ENCODE data around the gene PDIA5. TPM values are rescaled to one million over a fixed set of nuclear protein-coding genes. Genes with fewer than 3 reads are reported as not detected.

The PDIA5 gene
- total RNA-seq = 25.6 and 29.4 TPM in 2 replicates

DNA sequence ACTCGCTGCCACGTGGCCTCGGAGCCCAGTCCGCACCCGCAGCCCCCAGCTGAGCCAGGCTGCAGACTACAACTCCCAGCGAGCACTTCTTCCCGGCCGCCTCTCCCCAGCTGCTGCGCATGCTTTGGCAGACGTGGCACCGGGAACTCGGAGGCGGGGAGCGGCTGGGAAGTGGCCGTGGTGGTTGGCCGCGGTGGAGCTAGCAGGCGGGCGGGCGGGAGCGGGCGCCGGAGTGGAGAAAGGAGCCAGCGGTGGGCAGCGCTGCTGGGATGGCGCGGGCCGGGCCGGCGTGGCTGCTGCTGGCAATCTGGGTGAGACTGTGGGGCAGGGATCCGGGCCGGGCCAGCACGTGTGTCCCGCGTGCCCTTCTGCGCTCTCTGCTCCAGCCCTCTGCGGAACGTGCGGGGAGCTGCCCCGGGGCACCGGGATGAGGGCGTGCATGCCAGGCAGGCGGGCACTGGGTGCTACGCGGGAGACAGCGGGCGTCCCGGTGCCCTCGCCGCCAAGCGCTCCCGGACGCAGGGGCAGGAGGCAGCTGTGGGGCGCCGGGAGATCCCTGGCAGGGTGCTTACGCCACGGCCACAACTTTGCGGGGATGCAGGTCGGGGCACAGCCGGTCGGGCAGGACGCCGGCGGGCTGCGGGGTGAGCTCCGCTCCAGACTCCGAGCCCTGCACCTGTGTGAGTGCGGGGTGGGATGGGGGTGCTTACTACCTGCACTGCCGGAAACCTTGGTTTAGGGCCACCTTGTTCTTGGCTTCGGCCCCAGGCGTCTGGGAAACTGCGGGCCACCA lies at the start of gene PDIA5:
Gene PDIA5 (plus strand): TSS at position 130 of the 793 bp plus-strand sequence. CDS start 140 bp downstream, at position 270.
- peaks cover 3% of the 10 kb centered on the region for H3K36me3 Mint-ChIP-seq (ENCODE audit: low read depth)
- peaks cover 2% of the 10 kb centered on the region for H3K27me3 Mint-ChIP-seq
- H3K9me3 Mint-ChIP-seq = no peaks in the 10 kb centered on the region
- peaks cover 42% of the 10 kb centered on the region for H3K4me1 Mint-ChIP-seq
- peak within 1 kb of the TSS; percentile 75 for H3K27ac Mint-ChIP-seq
- H3K4me3 Mint-ChIP-seq = peak within 1 kb of the TSS; percentile 95
- DNase-seq = peak; percentile 90
- intact Hi-C loops (cut with micrococcal nuclease) = loop anchor here (1.0 kb wide), 1 partner anchor 134 kb away; the partner anchor contains the start of gene SEC22A

DNA sequence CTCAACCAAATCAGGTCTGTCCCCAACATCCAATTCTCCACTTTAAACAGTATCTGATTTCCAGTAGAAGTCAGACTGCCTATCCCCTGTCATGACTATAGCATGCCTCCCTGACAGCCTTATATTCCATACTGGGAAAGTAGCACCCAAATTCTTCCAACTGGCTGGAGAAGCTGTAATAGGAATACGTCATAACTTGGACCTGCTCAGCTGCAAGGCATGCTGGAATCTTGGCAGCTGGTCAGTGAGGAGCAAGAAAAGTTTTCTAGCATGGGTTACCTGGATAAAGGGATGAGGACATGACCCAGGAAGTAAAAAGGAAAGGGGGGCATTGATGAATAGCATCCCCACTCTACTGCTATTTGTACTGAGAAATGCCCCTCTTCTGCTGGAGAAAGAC lies 48.1 kb upstream of the PDIA5 start:
- Mint-ChIP-seq H3K4me1 (no peaks in the 10 kb centered on the region), H3K27me3 (peaks cover 55% of the 10 kb centered on the region), H3K27ac (no peak overlapping the region), H3K4me3 (no peak overlapping the region), H3K36me3 (ENCODE audit: low read depth) (no peaks in the 10 kb centered on the region), H3K9me3 (no peaks in the 10 kb centered on the region)
- intact Hi-C loops (cut with micrococcal nuclease) = no loop called here
- DNase-seq = no peak

DNA sequence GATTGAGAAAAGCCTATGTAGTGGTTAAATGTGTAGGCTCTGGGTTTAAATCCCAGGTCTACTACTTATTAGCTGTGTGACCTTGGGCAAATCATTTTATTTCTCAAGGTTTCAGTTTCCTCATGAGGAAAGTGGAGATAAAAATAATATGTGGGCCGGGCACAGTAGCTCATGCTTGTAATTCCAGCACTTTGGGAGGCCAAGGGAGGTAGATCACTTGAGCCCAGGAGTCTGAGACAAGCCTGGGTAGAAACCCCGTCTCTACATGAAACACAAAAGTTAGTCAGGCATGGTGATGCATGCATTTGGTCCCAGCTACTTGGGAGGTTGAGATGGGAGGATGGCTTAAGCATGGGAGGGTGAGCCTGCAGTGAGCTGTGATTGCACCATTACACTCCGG lies 47.7 kb upstream of the PDIA5 start:
- Mint-ChIP-seq H3K4me1 (no peaks in the 10 kb centered on the region), H3K4me3 (no peak overlapping the region), H3K27ac (no peak overlapping the region), H3K9me3 (no peaks in the 10 kb centered on the region), H3K27me3 (peaks cover 57% of the 10 kb centered on the region), H3K36me3 (ENCODE audit: low read depth) (no peaks in the 10 kb centered on the region)
- intact Hi-C loops (cut with micrococcal nuclease) = no loop called here
- DNase-seq = no peak

DNA sequence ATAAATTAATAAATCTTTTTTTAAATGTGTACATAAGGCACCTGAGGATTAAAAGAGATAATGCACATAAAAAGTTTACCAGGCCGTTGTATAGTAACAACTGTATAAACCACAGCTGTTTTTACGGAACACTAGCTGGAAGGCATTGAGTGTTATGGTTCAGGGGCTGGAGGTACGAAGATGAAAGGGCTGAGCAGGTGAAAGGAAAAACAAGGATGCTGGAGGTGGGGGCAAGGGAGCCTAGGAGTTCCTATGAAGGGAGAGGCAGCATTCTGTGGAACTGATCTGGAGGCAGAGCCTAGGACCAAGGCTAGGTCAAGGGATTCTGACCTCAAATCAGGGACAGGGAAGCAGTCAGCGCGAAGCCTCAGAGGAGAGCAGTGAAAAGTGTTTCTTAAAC lies 47.2 kb upstream of the PDIA5 start:
- Mint-ChIP-seq H3K9me3 (no peaks in the 10 kb centered on the region), H3K4me1 (no peaks in the 10 kb centered on the region), H3K27me3 (peaks cover 58% of the 10 kb centered on the region), H3K36me3 (ENCODE audit: low read depth) (no peaks in the 10 kb centered on the region), H3K4me3 (no peak overlapping the region), H3K27ac (no peak overlapping the region)
- intact Hi-C loops (cut with micrococcal nuclease) = no loop called here
- DNase-seq = no peak

DNA sequence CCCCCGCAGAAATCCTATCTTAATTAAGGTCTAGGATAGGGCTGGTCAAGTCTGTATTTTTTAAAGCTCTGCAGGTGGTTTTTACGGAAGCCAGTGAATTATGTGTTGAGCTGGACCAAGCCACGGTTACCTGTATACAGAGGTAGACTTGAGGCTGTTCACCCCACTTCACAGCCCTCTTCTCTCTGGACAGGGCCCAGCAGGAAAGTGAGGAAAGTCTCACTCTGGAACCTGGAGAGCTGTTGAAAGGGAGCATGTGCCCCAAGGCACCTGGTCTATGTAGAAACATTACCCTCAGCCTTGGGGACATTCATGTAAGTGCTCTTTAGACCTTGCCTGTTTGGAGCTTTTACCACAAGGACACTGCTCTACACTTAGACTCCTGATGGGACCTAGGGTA lies 46.1 kb upstream of the PDIA5 start:
- Mint-ChIP-seq H3K9me3 (no peaks in the 10 kb centered on the region), H3K4me1 (peaks cover under 1% of the 10 kb centered on the region), H3K4me3 (no peak overlapping the region), H3K27me3 (peaks cover 64% of the 10 kb centered on the region), H3K27ac (no peak overlapping the region), H3K36me3 (ENCODE audit: low read depth) (no peaks in the 10 kb centered on the region)
- intact Hi-C loops (cut with micrococcal nuclease) = no loop called here
- DNase-seq = no peak

DNA sequence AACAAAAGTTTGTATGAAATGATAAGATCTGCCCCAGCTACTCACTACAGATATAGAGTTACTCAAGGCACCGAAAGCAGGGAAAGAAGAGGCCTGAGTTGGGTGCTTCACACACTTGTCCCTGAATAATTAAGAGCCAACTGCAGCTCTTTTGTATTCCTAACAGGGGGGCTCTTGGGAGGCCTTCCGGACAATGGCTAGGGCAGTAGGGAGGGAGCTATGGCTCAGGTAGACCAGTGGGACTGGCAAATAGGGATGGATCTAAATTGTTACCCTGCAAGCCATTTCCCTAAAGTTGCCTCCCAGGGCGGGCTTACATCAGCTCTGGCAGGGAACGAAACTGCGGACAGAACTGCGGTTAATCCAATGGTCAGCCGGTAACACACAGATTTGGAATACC lies 45.4 kb upstream of the PDIA5 start:
- Mint-ChIP-seq H3K36me3 (ENCODE audit: low read depth) (no peaks in the 10 kb centered on the region), H3K27me3 (peaks cover 69% of the 10 kb centered on the region), H3K9me3 (no peaks in the 10 kb centered on the region), H3K27ac (no peak overlapping the region), H3K4me1 (peaks cover 4% of the 10 kb centered on the region), H3K4me3 (no peak overlapping the region)
- DNase-seq = no peak
- intact Hi-C loops (cut with micrococcal nuclease) = no loop called here

DNA sequence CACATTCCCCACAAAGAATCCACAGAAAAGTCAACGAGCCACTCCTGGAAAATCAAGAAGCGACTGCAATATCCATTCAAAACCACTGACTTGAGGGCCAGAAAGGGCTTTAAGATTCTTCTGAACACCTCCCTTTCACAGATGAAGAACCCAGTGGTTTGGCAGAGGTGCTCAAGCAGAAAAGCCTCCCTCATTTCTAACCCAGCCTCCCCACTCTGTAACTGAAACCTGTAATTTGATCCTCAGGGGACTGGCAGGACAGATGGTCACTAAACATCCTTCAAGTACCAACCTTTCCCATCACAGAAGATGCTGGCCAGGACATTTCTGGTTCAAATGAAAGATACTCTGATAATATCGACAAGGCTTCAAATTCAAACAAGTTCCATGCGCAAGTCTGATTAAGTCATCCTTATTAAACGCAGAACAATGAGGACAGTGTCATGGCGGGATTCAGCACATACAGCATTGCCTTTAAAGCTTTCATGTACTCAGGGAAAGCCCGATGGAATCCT lies 44.8 kb upstream of the PDIA5 start:
- peaks cover 74% of the 10 kb centered on the region for H3K27me3 Mint-ChIP-seq
- intact Hi-C loops (cut with micrococcal nuclease) = no loop called here
- peaks cover 6% of the 10 kb centered on the region for H3K4me1 Mint-ChIP-seq
- no peaks in the 10 kb centered on the region for H3K36me3 Mint-ChIP-seq (ENCODE audit: low read depth)
- H3K27ac Mint-ChIP-seq = no peak overlapping the region
- DNase-seq = no peak
- H3K9me3 Mint-ChIP-seq = no peaks in the 10 kb centered on the region
- H3K4me3 Mint-ChIP-seq = no peak overlapping the region

DNA sequence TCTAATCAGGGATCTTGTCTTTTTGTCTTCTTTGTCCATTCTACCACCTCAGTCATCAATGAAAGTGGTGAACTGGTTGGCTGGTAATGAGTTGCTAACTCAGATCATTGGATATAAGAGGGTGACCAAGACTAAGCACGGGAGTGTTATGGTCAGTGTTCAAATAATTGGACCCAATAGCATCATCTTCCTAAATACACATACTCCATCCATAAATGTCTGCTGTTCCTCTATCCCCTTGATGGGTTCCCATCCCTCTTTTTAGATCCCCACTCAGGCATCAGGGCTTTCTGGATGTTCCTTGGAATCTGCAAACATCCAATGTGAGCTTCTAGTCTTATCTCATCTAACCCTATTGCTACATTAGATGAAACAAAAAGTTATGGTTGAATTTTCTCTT lies 42.8 kb upstream of the PDIA5 start:
- Mint-ChIP-seq H3K4me1 (peaks cover 15% of the 10 kb centered on the region), H3K4me3 (no peak overlapping the region), H3K9me3 (no peaks in the 10 kb centered on the region), H3K27ac (no peak overlapping the region), H3K27me3 (peaks cover 76% of the 10 kb centered on the region), H3K36me3 (ENCODE audit: low read depth) (no peaks in the 10 kb centered on the region)
- intact Hi-C loops (cut with micrococcal nuclease) = no loop called here
- no peak for DNase-seq

DNA sequence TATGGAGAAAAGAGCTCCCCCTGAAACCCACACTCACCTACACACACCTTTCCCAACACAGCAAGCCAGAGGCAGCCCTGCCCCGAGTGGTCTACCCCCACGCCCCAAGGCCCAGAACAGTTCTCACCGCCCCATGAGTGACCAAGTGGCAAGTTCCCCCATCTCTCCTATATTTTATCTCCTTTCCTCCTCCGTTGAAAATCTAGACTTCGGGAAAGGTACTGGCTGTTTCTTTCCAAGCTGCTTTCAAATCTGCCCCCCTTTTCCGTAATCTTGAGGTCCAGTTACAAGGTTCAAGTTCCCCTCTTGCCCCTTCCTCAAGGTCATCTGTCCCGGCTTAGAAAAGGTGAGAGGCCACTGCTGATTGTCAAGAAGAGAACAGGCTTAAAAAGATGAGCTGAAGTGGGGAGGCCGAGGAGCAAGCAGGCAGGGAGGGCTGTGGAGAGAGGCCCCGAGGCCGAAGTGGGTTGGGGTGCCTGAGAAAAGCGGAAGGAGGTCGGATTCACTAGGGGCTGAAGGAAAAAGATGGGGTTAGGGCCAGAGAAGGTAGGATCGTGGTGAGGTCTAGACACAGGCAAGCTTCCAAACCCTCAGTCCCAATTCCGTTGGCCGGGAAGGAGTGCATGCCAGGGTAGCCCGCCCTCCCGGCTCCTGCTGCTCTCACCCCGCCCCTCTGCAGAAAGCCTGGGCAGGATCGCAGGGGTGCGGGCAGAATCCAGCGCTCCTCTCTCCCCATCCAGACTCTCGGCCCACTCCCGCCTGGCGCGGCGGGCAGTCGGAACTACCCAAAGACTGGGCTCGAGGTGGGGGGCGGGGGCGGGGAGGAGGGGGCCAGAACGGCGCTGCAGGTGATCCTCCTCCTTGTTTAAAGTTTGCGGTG lies 40.9 kb upstream of the PDIA5 start:
- DNase-seq = no peak
- Mint-ChIP-seq H3K27ac (no peak overlapping the region), H3K9me3 (no peaks in the 10 kb centered on the region), H3K36me3 (ENCODE audit: low read depth) (no peaks in the 10 kb centered on the region), H3K4me3 (peak overlapping the region; percentile 72), H3K4me1 (peaks cover 15% of the 10 kb centered on the region), H3K27me3 (peaks cover 79% of the 10 kb centered on the region)
- intact Hi-C loops (cut with micrococcal nuclease) = loop anchor here (5.0 kb wide), 2 partner anchors 231 to 634 kb away; no protein-coding TSS in a partner anchor

DNA sequence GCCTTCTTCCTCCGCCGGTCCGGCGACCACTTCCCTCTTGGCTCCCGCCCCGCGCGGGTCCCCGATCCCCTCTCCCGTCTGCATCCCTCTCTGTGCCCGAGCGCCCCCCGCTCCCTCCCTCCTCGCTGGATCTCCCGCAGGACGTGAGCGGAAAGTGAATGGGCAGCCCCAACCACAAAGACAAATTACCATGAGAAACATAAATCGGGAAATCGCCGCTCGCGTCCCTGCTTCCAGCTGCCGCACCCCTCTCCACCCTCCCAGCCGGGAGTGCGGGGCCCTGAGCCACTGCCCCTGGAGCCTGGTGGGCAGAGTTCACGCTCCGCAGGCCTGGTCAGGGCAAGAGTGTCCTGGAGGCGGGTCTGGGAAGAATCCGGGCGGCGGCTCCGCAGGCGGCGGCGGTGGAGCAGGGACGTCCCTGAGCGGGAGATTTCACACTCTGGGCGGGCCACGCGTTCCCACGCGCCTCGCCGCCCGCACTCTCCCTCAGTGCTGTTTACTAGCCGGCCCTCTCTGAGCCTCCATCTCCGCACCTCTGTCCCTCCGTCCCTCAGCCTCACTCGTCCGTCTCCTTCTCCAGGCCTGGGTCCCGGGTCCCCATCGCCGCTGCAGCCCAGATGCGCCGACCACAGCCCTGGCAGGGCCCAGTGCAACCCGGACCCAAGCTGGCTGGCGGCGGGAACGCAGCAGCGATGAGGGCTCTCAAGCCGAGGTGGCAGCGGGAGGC lies 40.1 kb upstream of the PDIA5 start:
- H3K4me1 Mint-ChIP-seq = peaks cover 15% of the 10 kb centered on the region
- peak; percentile 62 for DNase-seq
- no peaks in the 10 kb centered on the region for H3K9me3 Mint-ChIP-seq
- no peaks in the 10 kb centered on the region for H3K36me3 Mint-ChIP-seq (ENCODE audit: low read depth)
- H3K27me3 Mint-ChIP-seq = peaks cover 71% of the 10 kb centered on the region
- intact Hi-C loops (cut with micrococcal nuclease) = loop anchor here (5.0 kb wide), 2 partner anchors 231 to 634 kb away; no protein-coding TSS in a partner anchor
- peak overlapping the region; percentile 72 for H3K4me3 Mint-ChIP-seq
- no peak overlapping the region for H3K27ac Mint-ChIP-seq

DNA sequence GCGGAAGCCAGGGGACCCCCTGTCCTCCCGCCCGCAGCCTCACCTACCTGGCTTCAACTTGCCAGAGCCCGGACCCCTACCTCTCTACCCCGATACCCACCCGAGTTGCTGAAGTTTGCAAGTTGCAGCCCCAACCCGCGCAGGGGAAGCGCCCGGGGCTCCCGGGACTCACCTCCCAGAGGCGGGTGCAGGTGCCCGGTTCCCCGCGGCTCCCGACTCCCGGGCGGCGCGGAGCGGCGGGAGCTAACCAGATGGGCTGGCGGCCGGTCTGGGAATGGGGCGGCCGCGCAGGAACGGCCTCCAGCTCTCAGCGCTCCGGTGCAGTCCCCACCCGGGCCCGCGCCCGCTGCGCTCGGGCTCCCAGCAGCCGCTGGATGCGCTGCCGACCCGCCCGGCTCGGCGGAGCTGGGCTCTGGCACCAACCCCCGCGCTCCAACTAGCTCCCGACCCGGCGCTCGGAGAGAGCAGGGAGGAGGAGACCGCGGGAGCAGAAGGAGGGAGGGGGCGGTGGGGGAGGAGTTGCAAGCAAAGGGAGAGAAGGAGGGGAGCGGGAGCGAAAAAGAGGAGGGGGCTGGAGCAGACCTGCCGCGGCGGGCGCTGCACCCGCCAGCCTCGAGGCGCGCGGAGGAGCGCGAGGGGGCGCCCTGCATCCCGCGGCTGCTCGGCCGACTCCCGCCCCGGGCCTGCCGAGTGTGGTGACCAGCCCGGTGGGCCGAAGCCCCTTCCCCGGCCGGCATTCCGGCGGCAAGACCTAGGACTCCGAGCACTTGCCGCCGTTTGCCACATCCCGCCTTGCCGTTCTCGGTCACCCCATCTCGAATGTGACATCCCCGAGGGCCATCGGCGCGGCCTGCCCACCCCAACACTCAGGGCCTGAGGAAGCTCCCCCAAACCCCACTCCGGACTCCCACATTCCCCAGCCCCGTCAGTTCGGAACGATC lies 39.3 kb upstream of the PDIA5 start, which contains the start of gene SEMA5B:
Gene SEMA5B (minus strand): TSS at position 472 of the 941 bp plus-strand sequence. CDS start 66,500 bp downstream, outside the sequence.
- Mint-ChIP-seq H3K27ac (no peak within 1 kb of the TSS), H3K27me3 (peaks cover 63% of the 10 kb centered on the region), H3K9me3 (no peaks in the 10 kb centered on the region), H3K4me1 (peaks cover 15% of the 10 kb centered on the region), H3K4me3 (peak within 1 kb of the TSS; percentile 78), H3K36me3 (ENCODE audit: low read depth) (no peaks in the 10 kb centered on the region)
- DNase-seq = peak; percentile 73
- intact Hi-C loops (cut with micrococcal nuclease) = loop anchor here (1.0 to 5.0 kb wide), 4 partner anchors 84 to 635 kb away; no protein-coding TSS in a partner anchor

DNA sequence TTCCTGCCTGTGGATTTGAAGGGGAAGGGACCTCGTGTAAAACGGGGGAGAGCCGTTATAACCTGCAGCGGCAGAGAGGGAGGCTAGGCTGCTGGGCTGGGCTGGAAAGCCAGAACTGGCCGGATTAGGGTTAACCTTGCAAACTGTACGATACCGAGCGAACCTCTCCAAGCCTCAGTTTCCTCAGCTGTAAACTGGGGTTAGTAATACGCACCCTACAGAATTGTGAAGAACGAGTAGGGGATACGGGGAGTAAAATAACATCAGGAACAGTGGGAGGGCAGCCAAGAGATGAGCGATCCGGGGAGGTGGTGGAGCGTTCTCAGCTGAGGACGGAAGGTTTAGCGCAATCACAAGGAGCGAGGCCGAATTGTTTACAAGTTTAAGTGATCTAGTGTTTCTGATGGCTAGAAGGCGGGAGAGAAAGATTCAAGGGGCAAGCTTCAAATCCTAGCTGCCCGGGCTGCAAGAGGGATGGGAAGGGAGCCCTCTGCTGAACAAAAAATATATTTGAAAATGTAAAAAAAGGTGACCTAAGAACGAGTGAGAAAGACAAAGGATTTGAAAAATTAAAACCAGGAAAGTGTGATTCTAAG lies 38.5 kb upstream of the PDIA5 start:
- Mint-ChIP-seq H3K4me1 (peaks cover 15% of the 10 kb centered on the region), H3K27me3 (peaks cover 60% of the 10 kb centered on the region), H3K36me3 (ENCODE audit: low read depth) (no peaks in the 10 kb centered on the region), H3K27ac (no peak overlapping the region), H3K4me3 (peak overlapping the region; percentile 78), H3K9me3 (no peaks in the 10 kb centered on the region)
- intact Hi-C loops (cut with micrococcal nuclease) = loop anchor here (1.0 to 5.0 kb wide), 4 partner anchors 85 to 636 kb away; no protein-coding TSS in a partner anchor
- DNase-seq = peak; percentile 72
